Activated T-helper 9 cell treated with anti-CD3 and anti-CD28 coated beads, Interleukin-2, amount 50 U/mL, for 16 hours (primary cell): Measurements from ENCODE around the gene SFN.

Experiments used
- DNase-seq: peaks from one replicate; pipeline ENCODE4 v3.0.0-alpha.2; 2020; ENCODE audit warnings: low read depth

Gene SFN

DNA sequence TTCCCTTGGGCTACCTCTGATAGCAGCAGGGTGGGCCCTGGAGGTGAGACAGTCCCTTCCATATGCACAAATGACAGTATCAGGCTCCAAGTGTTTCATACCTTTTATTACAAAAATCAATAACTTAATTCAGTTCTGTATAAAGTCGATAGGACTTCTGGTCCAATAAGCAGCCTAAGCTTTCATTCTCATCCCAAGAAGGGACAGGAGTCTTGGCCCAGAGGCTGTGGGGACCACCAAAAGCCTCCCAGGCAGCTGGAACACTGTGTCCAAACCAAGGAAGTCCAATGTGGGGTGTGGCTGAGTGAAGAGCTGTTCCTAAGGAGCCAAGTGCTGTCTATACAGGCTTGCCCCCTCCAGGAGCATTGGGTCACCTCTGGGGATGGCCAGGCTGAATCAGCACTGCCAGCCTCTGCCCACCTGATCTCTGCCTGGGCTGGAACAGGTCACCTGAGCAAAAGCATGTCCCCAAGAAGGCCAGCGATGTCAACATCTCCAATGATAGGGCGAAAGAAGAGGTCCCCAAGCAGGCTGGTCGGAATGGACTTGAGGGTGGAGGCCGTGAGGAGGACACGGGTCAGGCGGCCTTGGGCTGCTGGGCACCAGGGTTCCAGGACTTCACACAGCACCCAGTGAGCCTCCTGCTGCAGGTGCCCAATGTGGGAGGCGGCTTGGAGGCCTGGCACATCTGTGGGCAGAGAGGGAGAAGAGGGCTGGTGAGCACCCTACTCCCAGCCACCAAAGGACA, 48.6 kb downstream of the SFN start:
- no peak for DNase-seq

DNA sequence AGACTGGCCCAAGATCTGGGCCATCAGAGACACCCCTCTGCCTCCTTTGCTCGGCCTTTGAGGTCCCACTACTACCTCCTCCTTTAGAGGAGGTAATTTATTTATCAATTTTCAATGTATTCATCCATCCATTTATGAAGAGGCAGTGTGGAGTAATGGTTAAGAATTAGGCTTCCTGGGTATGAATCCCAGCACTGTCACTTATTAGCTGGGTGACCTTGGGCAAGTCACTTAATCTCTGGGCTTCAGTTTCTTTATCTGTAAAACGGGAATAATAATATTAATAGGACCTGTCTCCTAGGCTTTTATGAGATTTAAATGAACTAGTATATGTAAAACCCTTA, 49.2 kb downstream of the SFN start:
- no peak for DNase-seq

DNA sequence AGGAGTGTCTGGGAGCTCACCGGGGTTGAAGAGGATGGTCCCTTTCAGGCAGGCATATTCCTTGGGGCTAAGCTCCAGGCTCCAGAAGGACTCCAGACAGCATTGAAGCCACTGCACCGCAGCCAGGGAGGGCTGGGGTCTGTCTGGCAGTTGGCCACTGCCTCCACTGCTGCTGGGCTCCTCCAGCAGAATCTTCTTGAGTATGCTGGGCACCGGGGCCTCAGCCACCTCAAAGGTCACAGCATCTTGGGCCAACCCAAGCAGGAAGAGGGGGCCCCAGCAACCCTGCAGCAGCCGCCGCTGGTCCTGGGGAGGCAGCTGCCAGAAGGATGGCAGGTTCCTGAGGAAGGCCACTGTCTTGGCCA, 50.4 kb downstream of the SFN start:
- DNase-seq: no peak
